SU-DHL-6 (cell line): ENCODE results near the gene SC5D.

ENCODE experiments used
- H2AFZ ChIP-seq: fragments of 200-600 bp; sonication (generic); 2 replicates; pipeline ENCODE4 v1.6.1; 2014; ENCODE audit warnings: low read depth, mild to moderate bottlenecking, moderate library complexity, mixed read lengths, antibody characterized with exemption, low read length; ENCODE audit not compliant: severe bottlenecking
- H3F3A ChIP-seq: fragments of 200-600 bp; shearing (Covaris generic); 2 replicates; pipeline ENCODE4 v1.6.0; 2016; ENCODE audit warnings: antibody characterized with exemption, mild to moderate bottlenecking; ENCODE audit not compliant: insufficient read depth
- H3K27ac ChIP-seq: fragments of 200-600 bp; sonication (generic); 2 replicates; pipeline ENCODE4 v1.5.1; 2016; ENCODE audit warnings: low read depth, mild to moderate bottlenecking, low read length, moderate library complexity, mixed read lengths
- H3K27me3 ChIP-seq: fragments of 200-600 bp; sonication (generic), shearing (Covaris generic); 2 replicates; pipeline ENCODE4 v1.6.0; 2014; ENCODE audit warnings: mild to moderate bottlenecking, low read length
- H3K36me3 ChIP-seq: fragments of 200-600 bp; sonication (generic); 2 replicates; pipeline ENCODE4 v1.6.1; 2014; ENCODE audit warnings: mild to moderate bottlenecking, low read length, mixed read lengths
- H3K4me2 ChIP-seq: fragments of 300-600, 200-600 bp; shearing (Covaris generic), sonication (generic); 2 replicates; pipeline ENCODE4 v1.6.0; 2014; ENCODE audit warnings: low read length, low read depth, mild to moderate bottlenecking; ENCODE audit not compliant: poor library complexity, severe bottlenecking
- H3K4me3 ChIP-seq: fragments of 200-600 bp; sonication (generic); 2 replicates; pipeline ENCODE4 v1.5.1; 2014; ENCODE audit warnings: antibody characterized with exemption, low read length, mild to moderate bottlenecking, mixed read lengths; ENCODE audit not compliant: insufficient read depth, poor library complexity, severe bottlenecking
- H3K79me2 ChIP-seq: fragments of 200-600 bp; sonication (generic); 2 replicates; pipeline ENCODE4 v1.6.1; 2014; ENCODE audit warnings: mild to moderate bottlenecking, low read length, moderate library complexity; ENCODE audit not compliant: insufficient read depth
- H3K9ac ChIP-seq: fragments of 200-600 bp; sonication (generic); 2 replicates; pipeline ENCODE4 v1.7.0; 2014; ENCODE audit warnings: mild to moderate bottlenecking, low read length
- H3K9me2 ChIP-seq: fragments of 200-600 bp; sonication (generic); replicated peaks from 2 replicates; pipeline ENCODE4 v1.6.1; 2014; ENCODE audit warnings: low read length; ENCODE audit not compliant: insufficient read depth
- H3K9me3 ChIP-seq: fragments of 200-600 bp; sonication (generic); 2 replicates; pipeline ENCODE4 v1.6.1; 2014; ENCODE audit warnings: low read length, mixed read lengths; ENCODE audit not compliant: insufficient read depth
- H4K20me1 ChIP-seq: fragments of 200-600 bp; sonication (generic); 2 replicates; pipeline ENCODE4 v1.6.1; 2014; ENCODE audit warnings: low read depth, mild to moderate bottlenecking, antibody characterized with exemption, low read length, moderate library complexity, mixed read lengths
- CTCF ChIP-seq: fragments of 200-600 bp; sonication (generic); IDR thresholded peaks from one replicate; pipeline ENCODE4 v1.5.1; 2017; ENCODE audit warnings: antibody characterized with exemption, mild to moderate bottlenecking, low read length, moderate library complexity; ENCODE audit not compliant: insufficient read depth, poor library complexity, severe bottlenecking
- EZH2phosphoT487 ChIP-seq: fragments of 200-600 bp; sonication (generic), shearing (Covaris generic); conservative IDR thresholded peaks from 2 replicates; pipeline ENCODE4 v1.6.1; 2018; ENCODE audit warnings: mild to moderate bottlenecking, antibody characterized with exemption, low read length, moderate library complexity, mixed read lengths

SC5D gene

DNA sequence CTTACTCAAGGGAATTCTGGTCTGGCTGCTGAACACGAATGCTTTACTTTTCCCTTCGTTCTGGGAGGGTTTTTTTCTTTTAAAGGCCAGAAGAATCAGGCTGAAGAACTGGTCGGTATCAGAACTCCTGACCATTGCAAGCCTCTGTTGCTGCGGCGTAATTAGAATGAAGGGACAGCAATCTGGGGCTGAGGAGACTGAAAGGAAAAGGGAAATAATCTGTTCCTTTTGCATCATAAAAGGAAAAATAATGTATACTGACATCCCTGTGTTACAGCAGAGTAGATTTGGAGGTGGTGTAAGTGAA is 670 bp downstream of the SC5D start:
- no peaks in the 10 kb centered on the region for H3K27me3 ChIP-seq
- H3K36me3 ChIP-seq = peaks cover 12% of the 10 kb centered on the region
- H3K79me2 ChIP-seq = peaks cover 55% of the 10 kb centered on the region
- H3K4me2 ChIP-seq = peak overlapping the region; percentile 80
- H3K9ac ChIP-seq = peak overlapping the region; percentile 86
- H3K9me2 ChIP-seq = no peaks in the 10 kb centered on the region
- peak overlapping the region; percentile 74 for H3K27ac ChIP-seq
- H3K4me3 ChIP-seq = peak overlapping the region; percentile 76
- no peaks in the 10 kb centered on the region for H3K9me3 ChIP-seq
- H2AFZ ChIP-seq = peak overlapping the region; percentile 52
- peaks cover 14% of the 10 kb centered on the region; the same call in 1 of the 2 replicates for H4K20me1 ChIP-seq
- TF ChIP-seq EZH2phosphoT487 (no peak), CTCF (no peak)
- H3F3A ChIP-seq = 0 out of 2 replicates have a peak, but pooled peaks cover 6% of the 10 kb centered on the region

GRCh38 chr11:121295246-121296029 is 2.9 kb downstream of the SC5D start:
- H3K9ac ChIP-seq = no peak overlapping the region
- H3K9me3 ChIP-seq = no peaks in the 10 kb centered on the region
- H3K27ac ChIP-seq = no peak overlapping the region
- no peak overlapping the region for H3K4me3 ChIP-seq
- H3F3A ChIP-seq = peaks cover 10% of the 10 kb centered on the region; the same call in 1 of the 2 replicates
- H3K36me3 ChIP-seq = peaks cover 12% of the 10 kb centered on the region
- peaks cover 24% of the 10 kb centered on the region; the same call in 1 of the 2 replicates for H4K20me1 ChIP-seq
- no peak overlapping the region for H2AFZ ChIP-seq
- no peaks in the 10 kb centered on the region for H3K9me2 ChIP-seq
- TF ChIP-seq CTCF (no peak), EZH2phosphoT487 (no peak)
- H3K4me2 ChIP-seq = no peak overlapping the region
- no peaks in the 10 kb centered on the region for H3K27me3 ChIP-seq
- peaks cover 77% of the 10 kb centered on the region for H3K79me2 ChIP-seq

DNA sequence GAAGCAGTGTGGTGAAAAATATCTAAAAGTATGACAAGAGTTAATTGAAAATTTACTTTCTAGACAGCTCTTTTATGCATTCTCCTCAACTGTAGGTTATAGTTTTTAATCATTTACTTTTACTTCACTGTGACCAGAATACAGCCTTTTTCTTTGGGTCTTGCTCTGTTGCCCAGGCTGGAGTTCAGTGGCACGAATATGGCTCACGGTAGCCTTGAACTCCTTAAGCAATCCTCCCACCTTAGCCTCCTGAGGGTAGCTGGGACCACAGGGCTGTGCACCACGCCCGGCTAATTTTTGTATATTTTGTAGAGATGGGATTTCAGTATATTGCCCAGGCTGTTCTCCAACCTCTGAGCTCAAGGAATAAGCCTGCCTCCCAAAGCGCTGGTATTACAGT is 5.3 kb downstream of the SC5D start:
- Histone ChIP-seq H3K4me3 (no peak overlapping the region), H2AFZ (no peak overlapping the region), H4K20me1 (peaks cover 24% of the 10 kb centered on the region; the same call in 1 of the 2 replicates), H3K4me2 (no peak overlapping the region), H3K27me3 (no peaks in the 10 kb centered on the region), H3K9me2 (no peaks in the 10 kb centered on the region), H3K9ac (no peak overlapping the region), H3K36me3 (peaks cover 12% of the 10 kb centered on the region), H3F3A (peaks cover 7% of the 10 kb centered on the region; the same call in 1 of the 2 replicates), H3K9me3 (no peaks in the 10 kb centered on the region), H3K79me2 (peaks cover 100% of the 10 kb centered on the region), H3K27ac (no peak overlapping the region)
- TF ChIP-seq CTCF (no peak), EZH2phosphoT487 (no peak)
